HG03565 (cell line): ENCODE measurements around the gene MIDN.

Experiments
- ATAC-seq: cut with Tn5 transposase; IDR thresholded peaks from one replicate; pipeline ENCODE4 v1.9.1; 2021; ENCODE audit warnings: mild to moderate bottlenecking, moderate library complexity; ENCODE audit not compliant: unreplicated experiment

Gene MIDN

GRCh38 chr19:1232652-1233072 is 15.7 kb upstream of the MIDN start:
- no peak for ATAC-seq

- no peak for ATAC-seq
These were observed 15.2 kb upstream of the MIDN start for GRCh38 chr19:1233115-1233667.

GRCh38 chr19:1234051-1234954 is 14.1 kb upstream of the MIDN start:
- ATAC-seq, result no peak

- ATAC-seq, result no peak
These were observed 13.4 kb upstream of the MIDN start for GRCh38 chr19:1234955-1235380.

- no peak for ATAC-seq
These were observed 12.5 kb upstream of the MIDN start for GRCh38 chr19:1235625-1236538.

- no peak for ATAC-seq
These were observed 11.8 kb upstream of the MIDN start for GRCh38 chr19:1236576-1236975.

- no peak for ATAC-seq
These were observed 11.2 kb upstream of the MIDN start for GRCh38 chr19:1237027-1237659.

- no peak for ATAC-seq
These were observed 10.5 kb upstream of the MIDN start, which contains the start of gene CBARP for GRCh38 chr19:1237754-1238368. CBARP (minus strand) TSS chr19:1238005; CDS start chr19:1236100, 1,905 bp downstream.

GRCh38 chr19:1238369-1239303 is 9.7 kb upstream of the MIDN start:
- ATAC-seq, result no peak

GRCh38 chr19:1239420-1239795 is 9.0 kb upstream of the MIDN start:
- ATAC-seq, result no peak

- ATAC-seq, result peak; percentile 33
These were observed 8.3 kb upstream of the MIDN start for GRCh38 chr19:1239796-1240737.

GRCh38 chr19:1240925-1241324 is 7.5 kb upstream of the MIDN start:
- no peak for ATAC-seq

- peak; percentile 31 for ATAC-seq
These were observed 6.8 kb upstream of the MIDN start, which contains the start of gene ATP5F1D for GRCh38 chr19:1241417-1242095. ATP5F1D (plus strand) TSS chr19:1241751; CDS start chr19:1241851, 100 bp downstream.

GRCh38 chr19:1243768-1244692 is 4.4 kb upstream of the MIDN start:
- ATAC-seq, result no peak

GRCh38 chr19:1244693-1245451 is 3.5 kb upstream of the MIDN start:
- ATAC-seq, result no peak
